OCI-LY1 (cell line): Measurements from ENCODE around the gene MRPL52.

Experiments
- H2AFZ ChIP-seq: fragments of 200-600 bp; sonication (generic), shearing (Covaris generic); 2 replicates; pipeline ENCODE4 v1.6.0; 2014; ENCODE audit warnings: antibody characterized with exemption, mild to moderate bottlenecking, low read length
- H3F3A ChIP-seq: fragments of 200-600 bp; sonication (generic), shearing (Covaris generic); 2 replicates; pipeline ENCODE4 v1.6.0; 2014; ENCODE audit warnings: mild to moderate bottlenecking, antibody characterized with exemption, low read length, moderate library complexity; ENCODE audit not compliant: insufficient read depth
- H3K27ac ChIP-seq: fragments of 200-600 bp; sonication (generic); 2 replicates; pipeline ENCODE4 v1.5.1; 2014; ENCODE audit warnings: low read length, mixed run types, mild to moderate bottlenecking, low read depth; ENCODE audit not compliant: poor library complexity, severe bottlenecking
- H3K27me3 ChIP-seq: fragments of 200-600 bp; sonication (generic); 2 replicates; pipeline ENCODE4 v1.6.0; 2014; ENCODE audit warnings: antibody characterized with exemption, mild to moderate bottlenecking, low read length, moderate library complexity; ENCODE audit not compliant: insufficient read depth
- H3K36me3 ChIP-seq: fragments of 200-600 bp; sonication (generic); 2 replicates; pipeline ENCODE4 v1.6.1; 2014; ENCODE audit warnings: mild to moderate bottlenecking, antibody characterized with exemption, low read length, moderate library complexity, mixed read lengths; ENCODE audit not compliant: insufficient read depth
- H3K4me1 ChIP-seq: fragments of 200-600 bp; sonication (generic); 2 replicates; pipeline ENCODE4 v1.5.1; 2014; ENCODE audit warnings: mild to moderate bottlenecking, low read length, moderate library complexity; ENCODE audit not compliant: insufficient read depth, severe bottlenecking
- H3K4me2 ChIP-seq: fragments of 200-600 bp; sonication (generic), shearing (Covaris generic); 2 replicates; pipeline ENCODE4 v1.6.1; 2014; ENCODE audit warnings: low read length
- H3K4me3 ChIP-seq: fragments of 200-600 bp; sonication (generic); 2 replicates; pipeline ENCODE4 v1.5.1; 2014; ENCODE audit warnings: low read length, low read depth, mild to moderate bottlenecking, mixed read lengths; ENCODE audit not compliant: poor library complexity, severe bottlenecking
- H3K79me2 ChIP-seq: fragments of 200-600 bp; shearing (Covaris generic); 2 replicates; pipeline ENCODE4 v1.6.1; 2016; ENCODE audit warnings: mixed run types, low read length, mixed read lengths; ENCODE audit not compliant: insufficient read depth
- H3K9ac ChIP-seq: fragments of 200-600 bp; sonication (generic), shearing (Covaris generic); 2 replicates; pipeline ENCODE4 v1.6.1; 2014; ENCODE audit warnings: mild to moderate bottlenecking, low read length, mixed read lengths
- H3K9me2 ChIP-seq: fragments of 200-600 bp; sonication (generic), shearing (Covaris generic); 2 replicates; pipeline ENCODE4 v1.6.1; 2014; ENCODE audit warnings: low read depth, mild to moderate bottlenecking, low read length, mixed read lengths
- H3K9me3 ChIP-seq: fragments of 200-600 bp; shearing (Covaris generic); 2 replicates; pipeline ENCODE4 v1.6.1; 2014; ENCODE audit warnings: low read length, mixed read lengths
- H4K20me1 ChIP-seq: fragments of 200-600 bp; sonication (generic), shearing (Covaris generic); 2 replicates; pipeline ENCODE4 v1.6.0; 2016; ENCODE audit warnings: mild to moderate bottlenecking, low read length; ENCODE audit not compliant: insufficient read depth
- CTCF ChIP-seq: fragments of 200-600 bp; sonication (generic), shearing (Covaris generic); IDR thresholded peaks from 2 replicates; pipeline ENCODE4 v1.5.1; 2017; ENCODE audit warnings: mild to moderate bottlenecking, antibody characterized with exemption, low read length, moderate library complexity, mixed read lengths
- EZH2 ChIP-seq: fragments of 200-600 bp; sonication (generic), shearing (Covaris generic); IDR thresholded peaks from 2 replicates; pipeline ENCODE4 v1.8.0; 2017; ENCODE audit warnings: borderline replicate concordance, mixed run types, mild to moderate bottlenecking, antibody characterized with exemption, low read length, moderate library complexity, mixed read lengths

The MRPL52 gene

DNA sequence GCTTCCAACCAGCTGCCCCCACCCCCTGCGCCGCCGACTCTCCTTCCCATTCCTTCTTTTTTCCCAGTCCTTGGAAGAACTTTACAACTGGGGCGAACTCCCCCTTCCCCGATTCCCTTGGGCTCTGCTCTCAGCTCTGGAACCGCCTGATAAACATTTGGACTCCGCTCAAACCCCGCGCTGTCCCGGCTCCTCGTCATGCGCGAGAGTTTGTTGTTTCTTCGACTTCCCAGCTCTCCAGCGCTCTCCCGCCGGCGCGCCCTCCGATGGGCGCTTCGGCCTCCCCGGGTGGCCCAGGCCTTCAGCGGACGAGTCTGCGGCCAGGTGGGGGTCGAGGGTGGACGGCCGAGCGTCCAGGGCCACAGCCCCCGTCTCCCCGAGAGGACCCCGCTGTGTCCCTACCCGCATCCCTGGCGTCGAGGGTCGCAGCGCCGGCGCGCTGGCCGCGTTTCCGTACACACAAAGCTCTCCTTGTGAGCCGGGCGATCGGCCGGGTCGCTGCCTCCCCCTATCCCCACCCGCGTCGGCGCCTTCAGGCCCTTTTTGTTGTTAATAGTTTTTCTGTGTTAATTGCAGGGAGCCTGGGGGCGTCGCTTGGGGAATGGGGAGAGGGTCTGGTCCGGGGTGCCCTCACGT lies 7.5 kb downstream of the MRPL52 start:
- no peak overlapping the region for H3K27ac ChIP-seq
- H3K36me3 ChIP-seq = peaks cover 27% of the 10 kb centered on the region
- H3K27me3 ChIP-seq = no peaks in the 10 kb centered on the region
- H3K9me3 ChIP-seq = no peaks in the 10 kb centered on the region
- no peaks in the 10 kb centered on the region for H3K4me1 ChIP-seq
- H3F3A ChIP-seq = no peaks in the 10 kb centered on the region
- H3K9ac ChIP-seq = no peak overlapping the region
- H3K9me2 ChIP-seq = no peaks in the 10 kb centered on the region
- TF ChIP-seq EZH2 (no peak), CTCF (no peak)
- no peaks in the 10 kb centered on the region for H3K79me2 ChIP-seq
- no peak overlapping the region for H3K4me2 ChIP-seq
- H3K4me3 ChIP-seq = no peak overlapping the region
- no peaks in the 10 kb centered on the region for H4K20me1 ChIP-seq
- H2AFZ ChIP-seq = no peak overlapping the region

- Histone ChIP-seq H3K79me2 (no peaks in the 10 kb centered on the region), H3K36me3 (peaks cover 26% of the 10 kb centered on the region), H3K4me2 (no peak overlapping the region), H3K27me3 (no peaks in the 10 kb centered on the region), H3K9me3 (no peaks in the 10 kb centered on the region), H3K9ac (no peak overlapping the region), H3K9me2 (no peaks in the 10 kb centered on the region), H4K20me1 (no peaks in the 10 kb centered on the region), H2AFZ (no peak overlapping the region), H3K4me3 (no peak overlapping the region), H3K27ac (no peak overlapping the region), H3F3A (no peaks in the 10 kb centered on the region), H3K4me1 (no peaks in the 10 kb centered on the region)
- no peak for TF ChIP-seq CTCF
- TF ChIP-seq EZH2 = no peak
Observed at GRCh38 chr14:22837750-22838538, 8.3 kb downstream of the MRPL52 start.

DNA sequence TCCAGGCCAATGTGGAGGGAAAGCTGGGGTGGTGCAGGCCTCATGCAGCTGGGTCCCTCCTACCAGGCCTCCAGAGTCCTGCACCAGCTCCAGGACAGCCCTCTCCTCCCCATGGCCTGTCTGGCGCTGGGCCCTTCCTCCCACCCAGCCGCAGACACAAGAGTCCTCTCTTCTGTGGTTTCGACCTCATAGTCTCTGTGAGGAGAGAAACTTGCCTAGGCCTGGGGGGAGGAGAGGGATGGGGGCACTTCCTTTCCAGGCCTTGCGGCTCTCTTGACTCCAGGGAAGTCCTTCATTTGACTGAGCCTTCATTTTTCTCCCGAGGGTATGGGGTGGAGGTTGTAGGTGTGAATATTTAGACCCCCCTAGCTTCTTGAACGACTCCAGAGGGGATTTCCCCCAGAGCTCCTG lies 8.9 kb downstream of the MRPL52 start:
- Histone ChIP-seq H3K9me2 (no peaks in the 10 kb centered on the region), H3K4me1 (no peaks in the 10 kb centered on the region), H3F3A (no peaks in the 10 kb centered on the region), H3K4me3 (no peak overlapping the region), H3K9ac (no peak overlapping the region), H3K4me2 (no peak overlapping the region), H4K20me1 (no peaks in the 10 kb centered on the region), H3K36me3 (peaks cover 20% of the 10 kb centered on the region), H3K27me3 (no peaks in the 10 kb centered on the region), H3K27ac (no peak overlapping the region), H3K79me2 (no peaks in the 10 kb centered on the region), H3K9me3 (no peaks in the 10 kb centered on the region), H2AFZ (no peak overlapping the region)
- no peak for TF ChIP-seq EZH2
- TF ChIP-seq CTCF = no peak
